ENCODE results near the gene ATXN7L1. TPM values are rescaled to one million over a fixed set of nuclear protein-coding genes. Genes with fewer than 3 reads are reported as not detected.
"Not testable (repeated sequence)": the region's sequence is repeated elsewhere in the genome, so short reads cannot be mapped to it uniquely, and the experiment has no call there.

ATXN7L1 gene
- total RNA-seq, 2 experiments from 2014 or later = 11.2 to 16.9 TPM

GRCh38 chr7:105599080-105599479 lies 277.3 kb downstream of the ATXN7L1 start:
- POLR2A ChIA-PET; H3K27me3 Mint-ChIP-seq; H3K9me3 Mint-ChIP-seq (ENCODE audit: low read depth); intact Hi-C loops (cut with DNase I, micrococcal nuclease); ATAC-seq; H3K27ac Mint-ChIP-seq; H3K4me1 Mint-ChIP-seq; DNase-seq; CTCF ChIA-PET; H3K36me3 Mint-ChIP-seq (ENCODE audit: low read depth); H3K4me3 Mint-ChIP-seq: not testable (repeated sequence)

GRCh38 chr7:105596866-105597265 lies 279.5 kb downstream of the ATXN7L1 start:
- ChIA-PET POLR2A (no interaction called here), CTCF (no interaction called here)
- H3K4me3 Mint-ChIP-seq = no peak overlapping the region
- ATAC-seq = no peak
- H3K9me3 Mint-ChIP-seq (ENCODE audit: low read depth) = no peaks in the 10 kb centered on the region
- DNase-seq = no peak
- H3K27ac Mint-ChIP-seq = no peak overlapping the region
- intact Hi-C loops (cut with DNase I, micrococcal nuclease) = no loop called here
- H3K36me3 Mint-ChIP-seq (ENCODE audit: low read depth) = no peaks in the 10 kb centered on the region
- peaks cover 2% of the 10 kb centered on the region for H3K27me3 Mint-ChIP-seq
- no peaks in the 10 kb centered on the region for H3K4me1 Mint-ChIP-seq

GRCh38 chr7:105594034-105594433 lies 282.4 kb downstream of the ATXN7L1 start:
- CTCF ChIA-PET = no interaction called here
- POLR2A ChIA-PET = interaction anchor here (0.6 kb wide), 1 partner anchor 1402 kb away, joined by 10 read pairs; no protein-coding TSS in a partner anchor
- Mint-ChIP-seq H3K36me3 (ENCODE audit: low read depth) (no peaks in the 10 kb centered on the region), H3K9me3 (ENCODE audit: low read depth) (no peaks in the 10 kb centered on the region), H3K4me1 (peaks cover 3% of the 10 kb centered on the region), H3K27me3 (peaks cover 2% of the 10 kb centered on the region), H3K27ac (no peak overlapping the region), H3K4me3 (no peak overlapping the region)
- DNase-seq (no peak), ATAC-seq (no peak)
- intact Hi-C loops (cut with DNase I, micrococcal nuclease) = no loop called here

GRCh38 chr7:105591522-105591921 lies 284.9 kb downstream of the ATXN7L1 start:
- no peaks in the 10 kb centered on the region for H3K36me3 Mint-ChIP-seq (ENCODE audit: low read depth)
- H3K4me3 Mint-ChIP-seq = no peak overlapping the region
- intact Hi-C loops (cut with DNase I, micrococcal nuclease) = no loop called here
- peaks cover 8% of the 10 kb centered on the region for H3K4me1 Mint-ChIP-seq
- H3K27me3 Mint-ChIP-seq = no peaks in the 10 kb centered on the region
- H3K27ac Mint-ChIP-seq = no peak overlapping the region
- DNase-seq = no peak
- no peak for ATAC-seq
- H3K9me3 Mint-ChIP-seq (ENCODE audit: low read depth) = no peaks in the 10 kb centered on the region
- POLR2A ChIA-PET = interaction anchor here (0.6 kb wide), 1 partner anchor 282 kb away, joined by 3 read pairs; no protein-coding TSS in a partner anchor
- CTCF ChIA-PET = interaction anchor here (0.9 to 1.6 kb wide), 3 partner anchors 15 to 439 kb away, joined by 3 to 4 read pairs (median 3); no protein-coding TSS in a partner anchor

GRCh38 chr7:105590793-105591192 lies 285.6 kb downstream of the ATXN7L1 start:
- peaks cover 8% of the 10 kb centered on the region for H3K4me1 Mint-ChIP-seq
- no peaks in the 10 kb centered on the region for H3K36me3 Mint-ChIP-seq (ENCODE audit: low read depth)
- ChIA-PET CTCF (interaction anchor here (0.9 to 1.6 kb wide), 3 partner anchors 14 to 438 kb away, joined by 3 to 4 read pairs (median 3); no protein-coding TSS in a partner anchor), POLR2A (no interaction called here)
- intact Hi-C loops (cut with DNase I, micrococcal nuclease) = no loop called here
- no peak for ATAC-seq
- H3K27me3 Mint-ChIP-seq = no peaks in the 10 kb centered on the region
- no peak for DNase-seq
- H3K9me3 Mint-ChIP-seq (ENCODE audit: low read depth) = no peaks in the 10 kb centered on the region
- H3K4me3 Mint-ChIP-seq = no peak overlapping the region
- no peak overlapping the region for H3K27ac Mint-ChIP-seq

GRCh38 chr7:105589356-105590077 lies 286.9 kb downstream of the ATXN7L1 start:
- ChIA-PET POLR2A (no interaction called here), CTCF (interaction anchor here (0.5 to 1.3 kb wide), 15 partner anchors 10 to 707 kb away, joined by 3 to 7 read pairs (median 3); partner anchors contain the start of gene RINT1)
- intact Hi-C loops (cut with DNase I, micrococcal nuclease) = loop anchor here (1.0 to 10.0 kb wide), 6 partner anchors 77 to 706 kb away; no protein-coding TSS in a partner anchor
- Mint-ChIP-seq H3K4me1 (peaks cover 8% of the 10 kb centered on the region), H3K4me3 (no peak overlapping the region), H3K9me3 (ENCODE audit: low read depth) (peaks cover 3% of the 10 kb centered on the region), H3K36me3 (ENCODE audit: low read depth) (no peaks in the 10 kb centered on the region), H3K27ac (no peak overlapping the region), H3K27me3 (no peaks in the 10 kb centered on the region)
- peak; percentile 77 for DNase-seq
- peak; percentile 98 for ATAC-seq

- DNase-seq (peak; percentile 14), ATAC-seq (peak; percentile 27)
- Mint-ChIP-seq H3K36me3 (ENCODE audit: low read depth) (no peaks in the 10 kb centered on the region), H3K4me3 (no peak overlapping the region), H3K4me1 (peaks cover 8% of the 10 kb centered on the region), H3K27me3 (no peaks in the 10 kb centered on the region), H3K9me3 (ENCODE audit: low read depth) (peaks cover 6% of the 10 kb centered on the region), H3K27ac (no peak overlapping the region)
- ChIA-PET POLR2A (no interaction called here), CTCF (interaction anchor here (0.5 to 1.2 kb wide), 4 partner anchors 11 to 705 kb away, joined by 3 to 5 read pairs (median 3); no protein-coding TSS in a partner anchor)
- intact Hi-C loops (cut with DNase I, micrococcal nuclease) = loop anchor here (2.0 to 10.0 kb wide), 4 partner anchors 76 to 666 kb away; no protein-coding TSS in a partner anchor
These were observed 288.3 kb downstream of the ATXN7L1 start for GRCh38 chr7:105587909-105588635.

GRCh38 chr7:105585850-105586500 lies 290.4 kb downstream of the ATXN7L1 start:
- ChIA-PET POLR2A (no interaction called here), CTCF (interaction anchor here (0.9 kb wide), 1 partner anchor 9 kb away, joined by 3 read pairs; no protein-coding TSS in a partner anchor)
- H3K9me3 Mint-ChIP-seq (ENCODE audit: low read depth) = peaks cover 6% of the 10 kb centered on the region
- no peak for DNase-seq
- H3K4me1 Mint-ChIP-seq = peaks cover 13% of the 10 kb centered on the region
- no peak overlapping the region for H3K27ac Mint-ChIP-seq
- no peaks in the 10 kb centered on the region for H3K36me3 Mint-ChIP-seq (ENCODE audit: low read depth)
- peaks cover 14% of the 10 kb centered on the region for H3K27me3 Mint-ChIP-seq
- intact Hi-C loops (cut with DNase I, micrococcal nuclease) = loop anchor here (5.0 to 10.0 kb wide), 3 partner anchors 74 to 664 kb away; no protein-coding TSS in a partner anchor
- ATAC-seq = no peak
- H3K4me3 Mint-ChIP-seq = no peak overlapping the region

GRCh38 chr7:105584165-105584564 lies 292.2 kb downstream of the ATXN7L1 start:
- Mint-ChIP-seq H3K27ac (no peak overlapping the region), H3K27me3 (peaks cover 14% of the 10 kb centered on the region), H3K36me3 (ENCODE audit: low read depth) (no peaks in the 10 kb centered on the region), H3K4me1 (peaks cover 11% of the 10 kb centered on the region), H3K4me3 (no peak overlapping the region), H3K9me3 (ENCODE audit: low read depth) (peaks cover 6% of the 10 kb centered on the region)
- ChIA-PET POLR2A (no interaction called here), CTCF (interaction anchor here (0.6 kb wide), 1 partner anchor 263 kb away, joined by 3 read pairs; no protein-coding TSS in a partner anchor)
- intact Hi-C loops (cut with DNase I, micrococcal nuclease) = loop anchor here in 1 of 2 experiments (10.0 kb wide), 1 partner anchor 459 kb away; no protein-coding TSS in a partner anchor
- DNase-seq (no peak), ATAC-seq (no peak)

- Mint-ChIP-seq H3K4me1 (peaks cover 7% of the 10 kb centered on the region), H3K27me3 (peaks cover 14% of the 10 kb centered on the region), H3K9me3 (ENCODE audit: low read depth) (peaks cover 6% of the 10 kb centered on the region), H3K4me3 (no peak overlapping the region), H3K27ac (no peak overlapping the region), H3K36me3 (ENCODE audit: low read depth) (no peaks in the 10 kb centered on the region)
- ChIA-PET POLR2A (no interaction called here), CTCF (interaction anchor here (0.8 kb wide), 1 partner anchor 427 kb away, joined by 3 read pairs; no protein-coding TSS in a partner anchor)
- DNase-seq (no peak), ATAC-seq (no peak)
- intact Hi-C loops (cut with DNase I, micrococcal nuclease) = loop anchor here in 1 of 2 experiments (10.0 kb wide), 1 partner anchor 458 kb away; no protein-coding TSS in a partner anchor
These were observed 293.3 kb downstream of the ATXN7L1 start for GRCh38 chr7:105583061-105583460.

Data from activated CD4-positive, alpha-beta T cell treated with anti-CD3 and anti-CD28 coated beads for 36 hours (primary cell).